Epidermal melanocyte (primary cell): ENCODE data around the gene MTARC2.
"Not testable (repeated sequence)": the region's sequence is repeated elsewhere in the genome, so short reads cannot be mapped to it uniquely, and the experiment has no call there.

Source experiments
- DNase-seq: peaks from one replicate; pipeline ENCODE4 v3.0.0; 2011; ENCODE audit warnings: low spot score; ENCODE audit not compliant: insufficient read length

Gene MTARC2

GRCh38 chr1:220748089-220748934, at the start of gene MTARC2:
Gene MTARC2, plus strand, starts transcription at chr1:220748322. Its CDS starts 210 bp downstream, at chr1:220748532.
- DNase-seq, result peak; percentile 71

- DNase-seq, result no peak
Measured at GRCh38 chr1:220698607-220699016, 49.5 kb upstream of the MTARC2 start.

GRCh38 chr1:220699044-220699443, 49.1 kb upstream of the MTARC2 start:
- no peak for DNase-seq

- peak; percentile 45 for DNase-seq
Measured at GRCh38 chr1:220700556-220701179, 47.5 kb upstream of the MTARC2 start.

- DNase-seq, result no peak
Measured at GRCh38 chr1:220701974-220702373, 46.1 kb upstream of the MTARC2 start.

GRCh38 chr1:220702733-220703270, 45.3 kb upstream of the MTARC2 start:
- no peak for DNase-seq

- no peak for DNase-seq
Measured at GRCh38 chr1:220703305-220703704, 44.8 kb upstream of the MTARC2 start.

GRCh38 chr1:220705782-220706181, 42.3 kb upstream of the MTARC2 start:
- DNase-seq, result no peak

- no peak for DNase-seq
Measured at GRCh38 chr1:220706480-220706879, 41.6 kb upstream of the MTARC2 start.

- DNase-seq, result no peak
Measured at GRCh38 chr1:220707160-220707559, 41.0 kb upstream of the MTARC2 start.

- no peak for DNase-seq
Measured at GRCh38 chr1:220708244-220708643, 39.9 kb upstream of the MTARC2 start.

GRCh38 chr1:220708936-220709801, 39.0 kb upstream of the MTARC2 start:
- DNase-seq, result no peak

- DNase-seq, result no peak
Measured at GRCh38 chr1:220710333-220710732, 37.8 kb upstream of the MTARC2 start.

GRCh38 chr1:220711056-220711809, 36.9 kb upstream of the MTARC2 start:
- no peak for DNase-seq

GRCh38 chr1:220715986-220716385, 32.1 kb upstream of the MTARC2 start:
- not testable (repeated sequence) for DNase-seq

- DNase-seq, result no peak
Measured at GRCh38 chr1:220717800-220718640, 30.1 kb upstream of the MTARC2 start.

- DNase-seq, result not testable (repeated sequence)
Measured at GRCh38 chr1:220721266-220721665, 26.9 kb upstream of the MTARC2 start.

- no peak for DNase-seq
Measured at GRCh38 chr1:220726634-220727033, 21.5 kb upstream of the MTARC2 start.

GRCh38 chr1:220727519-220727918, 20.6 kb upstream of the MTARC2 start:
- DNase-seq, result no peak

- DNase-seq, result no peak
Measured at GRCh38 chr1:220730486-220730885, 17.6 kb upstream of the MTARC2 start.
